ENCODE results near the gene AGPAT1. TPM values are rescaled to one million over a fixed set of nuclear protein-coding genes. Genes with fewer than 3 reads are reported as not detected.

AGPAT1 gene
- total and polyA plus RNA-seq, 2 of the 13 experiments (the other 11 are each of a cell fraction or from before 2014, with no cell fraction given): 51.3 to 139 TPM

GRCh38 chr6:32127717-32128592 is 47.9 kb downstream of the AGPAT1 start, which contains the start of gene ATF6B (continued):
- TF ChIP-seq MTA1 (CRISPR knock-in tag; IDR thresholded peaks at IDR 0.05; ENCODE audit: borderline replicate concordance) (peak; percentile 68; the same call in 1 of the 2 replicates), MAFG (CRISPR knock-in tag; IDR thresholded peaks at IDR 0.05) (no peak), JUN (CRISPR knock-in tag; IDR thresholded peaks at IDR 0.05) (no peak), ZNF34 (CRISPR knock-in tag; IDR thresholded peaks at IDR 0.05; ENCODE audit: borderline replicate concordance) (no peak), ELF4 (CRISPR knock-in tag; IDR thresholded peaks at IDR 0.05; ENCODE audit: borderline replicate concordance) (no peak), STAT5B (CRISPR knock-in tag; IDR thresholded peaks at IDR 0.05) (0 out of 2 replicates have a peak, but pooled peaks have one; percentile 58), JUND (CRISPR knock-in tag; IDR thresholded peaks at IDR 0.05) (no peak), ZFP90 (CRISPR knock-in tag; IDR thresholded peaks at IDR 0.05; ENCODE audit: borderline replicate concordance) (no peak), PRPF4 (IDR thresholded peaks at IDR 0.05; ENCODE audit: low read depth, low read length, poor library complexity, severe bottlenecking) (no peak), HNRNPUL1 (IDR thresholded peaks at IDR 0.05; ENCODE audit: low read depth, low read length) (no peak), SALL1 (CRISPR knock-in tag; IDR thresholded peaks at IDR 0.05) (peak; percentile 59; the same call in 1 of the 2 replicates), FOXO1 (CRISPR knock-in tag; IDR thresholded peaks at IDR 0.05) (no peak), FOXJ3 (CRISPR knock-in tag; IDR thresholded peaks at IDR 0.05; ENCODE audit: borderline replicate concordance) (no peak), ZNF18 (CRISPR knock-in tag; IDR thresholded peaks at IDR 0.05; ENCODE audit: insufficient replicate concordance) (no peak), EHMT2 (IDR thresholded peaks at IDR 0.05; ENCODE audit: borderline replicate concordance, low read depth, low read length) (no peak; the same call in 1 of the 2 replicates), ZNF850 (CRISPR knock-in tag; conservative IDR thresholded peaks at IDR 0.05) (no peak), THYN1 (CRISPR knock-in tag; IDR thresholded peaks at IDR 0.05; ENCODE audit: borderline replicate concordance, low read depth) (no peak), ZNF143 (CRISPR knock-in tag; IDR thresholded peaks at IDR 0.05) (peak; percentile 89), ZFP91 (CRISPR knock-in tag; IDR thresholded peaks at IDR 0.05; ENCODE audit: borderline replicate concordance) (peak; percentile 39; the same call in 1 of the 2 replicates), GABPA (IDR thresholded peaks at IDR 0.05; ENCODE audit: low read depth, low read length) (peak; percentile 37), GABPA (CRISPR knock-in tag; IDR thresholded peaks at IDR 0.05; ENCODE audit: low read depth) (peak; percentile 85), ZNF891 (CRISPR knock-in tag; IDR thresholded peaks at IDR 0.05) (no peak; the same call in 1 of the 2 replicates), KMT2A (CRISPR knock-in tag; IDR thresholded peaks at IDR 0.05) (no peak)
- TF ChIP-seq, protein P1, sequence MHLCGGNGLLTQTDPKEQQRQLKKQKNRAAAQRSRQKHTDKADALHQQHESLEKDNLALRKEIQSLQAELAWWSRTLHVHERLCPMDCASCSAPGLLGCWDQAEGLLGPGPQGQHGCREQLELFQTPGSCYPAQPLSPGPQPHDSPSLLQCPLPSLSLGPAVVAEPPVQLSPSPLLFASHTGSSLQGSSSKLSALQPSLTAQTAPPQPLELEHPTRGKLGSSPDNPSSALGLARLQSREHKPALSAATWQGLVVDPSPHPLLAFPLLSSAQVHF (CRISPR knock-in tag; IDR thresholded peaks at IDR 0.05): no peak
